WTC11 (cell line): ENCODE measurements around the gene SP140. TPM values are rescaled to one million over a fixed set of nuclear protein-coding genes. Genes with fewer than 3 reads are reported as not detected.

ENCODE experiments used
- ATAC-seq: fragments of 200-7000 bp; cut with Tn5 transposase; 2 replicates; pipeline ENCODE4 v1.10.0; 2021; ENCODE audit warnings: mild to moderate bottlenecking, moderate library complexity
- CTCF ChIA-PET: fragments of 300-600 bp; sonication (Branson Sonifier 250); formaldehyde crosslinking; loops from one replicate; lab custom pipeline; 2021; ENCODE audit warnings: antibody characterized with exemption; lab: Charles Lee
- POLR2A ChIA-PET: fragments of 350-600 bp; sonication (Branson Sonifier 250); formaldehyde crosslinking; loops from one replicate; lab custom pipeline; 2021; ENCODE audit warnings: antibody characterized with exemption; lab: Charles Lee
- DNase-seq: peaks from one replicate; pipeline ENCODE4 v3.0.0; 2021; ENCODE audit warnings: low spot score
- H3K27ac Mint-ChIP-seq: 2 replicates; pipeline ENCODE4 v1.8.0; 2021; ENCODE audit warnings: mixed read lengths
- H3K27me3 Mint-ChIP-seq: 2 replicates; pipeline ENCODE4 v1.8.0; 2021; ENCODE audit warnings: low read depth, mild to moderate bottlenecking, moderate library complexity, mixed read lengths
- H3K36me3 Mint-ChIP-seq: 2 replicates; pipeline ENCODE4 v1.8.0; 2021; ENCODE audit warnings: mixed read lengths
- H3K4me1 Mint-ChIP-seq: 2 replicates; pipeline ENCODE4 v1.8.0; 2022; ENCODE audit warnings: mixed read lengths
- H3K4me3 Mint-ChIP-seq: 2 replicates; pipeline ENCODE4 v1.8.0; 2021; ENCODE audit warnings: mild to moderate bottlenecking, moderate library complexity, mixed read lengths
- H3K9me3 Mint-ChIP-seq: 2 replicates; pipeline ENCODE4 v1.8.0; 2021; ENCODE audit warnings: mixed read lengths
- CDX4 ChIP-seq: fragments of 250-450 bp; sonication (Bioruptor Pico); IDR thresholded peaks from 2 replicates; pipeline ENCODE4 v1.9.0; 2021; ENCODE audit warnings: moderate library complexity, mild to moderate bottlenecking, inconsistent platforms, borderline replicate concordance
- ETV6 ChIP-seq: sonication (generic); formaldehyde crosslinking; IDR thresholded peaks from 2 replicates; pipeline ENCODE4 v1.8.1; 2022; ENCODE audit warnings: mild to moderate bottlenecking, missing genetic modification reagents
- FOXP1 ChIP-seq: sonication (generic); formaldehyde crosslinking; IDR thresholded peaks from 2 replicates; pipeline ENCODE4 v1.8.0; 2022; ENCODE audit warnings: missing genetic modification reagents, mild to moderate bottlenecking, moderate library complexity, borderline replicate concordance
- GABPB1 ChIP-seq: sonication (generic); formaldehyde crosslinking; IDR thresholded peaks from 2 replicates; pipeline ENCODE4 v1.8.1; 2023; ENCODE audit warnings: mild to moderate bottlenecking, missing genetic modification reagents
- MAX ChIP-seq: sonication (generic); formaldehyde crosslinking; IDR thresholded peaks from 2 replicates; pipeline ENCODE4 v1.8.0; 2022; ENCODE audit warnings: mild to moderate bottlenecking, missing genetic modification reagents
- MLX ChIP-seq: sonication (generic); formaldehyde crosslinking; IDR thresholded peaks from 2 replicates; pipeline ENCODE4 v1.8.1; 2023; ENCODE audit warnings: mild to moderate bottlenecking, missing genetic modification reagents, moderate library complexity
- RELA ChIP-seq: sonication (generic); formaldehyde crosslinking; IDR thresholded peaks from 2 replicates; pipeline ENCODE4 v1.8.1; 2022; ENCODE audit warnings: missing genetic modification reagents, mild to moderate bottlenecking, borderline replicate concordance
- RORB ChIP-seq: fragments of 250-450 bp; sonication (Bioruptor Pico); IDR thresholded peaks from 2 replicates; pipeline ENCODE4 v1.9.0; 2021; ENCODE audit warnings: mild to moderate bottlenecking
- TCF7 ChIP-seq: sonication (generic); formaldehyde crosslinking; IDR thresholded peaks from 2 replicates; pipeline ENCODE4 v1.8.0; 2022; ENCODE audit warnings: mild to moderate bottlenecking, low read depth, missing genetic modification reagents, moderate library complexity
- USF1 ChIP-seq: sonication (generic); formaldehyde crosslinking; IDR thresholded peaks from 2 replicates; pipeline ENCODE4 v1.8.0; 2022; ENCODE audit warnings: mild to moderate bottlenecking, missing genetic modification reagents
- ZBTB21 ChIP-seq: sonication (generic); formaldehyde crosslinking; IDR thresholded peaks from 2 replicates; pipeline ENCODE4 v1.8.1; 2023; ENCODE audit warnings: mild to moderate bottlenecking, missing genetic modification reagents, borderline replicate concordance
- ZBTB43 ChIP-seq: sonication (generic); formaldehyde crosslinking; IDR thresholded peaks from 2 replicates; pipeline ENCODE4 v1.8.1; 2023; ENCODE audit warnings: mild to moderate bottlenecking, missing genetic modification reagents
- ZMAT4 ChIP-seq: fragments of 250-450 bp; sonication (Bioruptor Pico); IDR thresholded peaks from 2 replicates; pipeline ENCODE4 v1.9.0; 2021; ENCODE audit warnings: mild to moderate bottlenecking
- ZNF121 ChIP-seq: sonication (generic); formaldehyde crosslinking; IDR thresholded peaks from 2 replicates; pipeline ENCODE4 v1.8.0; 2023; ENCODE audit warnings: missing genetic modification reagents
- ZNF396 ChIP-seq: fragments of 250-450 bp; sonication (Bioruptor Pico); IDR thresholded peaks from 2 replicates; pipeline ENCODE4 v1.8.0; 2021; ENCODE audit warnings: mild to moderate bottlenecking, moderate library complexity, borderline replicate concordance
- ZNF416 ChIP-seq: fragments of 250-450 bp; sonication (Bioruptor Pico); IDR thresholded peaks from 2 replicates; pipeline ENCODE4 v1.9.0; 2021; ENCODE audit warnings: mild to moderate bottlenecking, inconsistent platforms
- ZNF512 ChIP-seq: sonication (generic); formaldehyde crosslinking; IDR thresholded peaks from 2 replicates; pipeline ENCODE4 v1.8.1; 2022; ENCODE audit warnings: missing genetic modification reagents, borderline replicate concordance
- ZNF532 ChIP-seq: fragments of 250-450 bp; sonication (Bioruptor Pico); IDR thresholded peaks from 2 replicates; pipeline ENCODE4 v1.9.0; 2021; ENCODE audit warnings: mild to moderate bottlenecking, borderline replicate concordance
- ZNF671 ChIP-seq: fragments of 250-450 bp; sonication (Bioruptor Pico); IDR thresholded peaks from 2 replicates; pipeline ENCODE4 v1.8.0; 2021; ENCODE audit warnings: mild to moderate bottlenecking
- total RNA-seq: library from RNA; stranded (reverse); gene quantifications from 3 replicates; pipeline ENCODE4 v1.2.3, GENCODE V29; 2021

SP140 gene
- total RNA-seq, 1 experiment from 2014 or later: 0.66 TPM

GRCh38 chr2:230267059-230267458 is 41.5 kb downstream of the SP140 start:
- Mint-ChIP-seq H3K27ac (no peak overlapping the region), H3K4me3 (no peak overlapping the region), H3K9me3 (peaks cover 22% of the 10 kb centered on the region), H3K4me1 (peaks cover 9% of the 10 kb centered on the region), H3K27me3 (no peaks in the 10 kb centered on the region), H3K36me3 (no peaks in the 10 kb centered on the region)
- TF ChIP-seq MAX (CRISPR knock-in tag) (no peak), RORB (CRISPR knock-in tag) (no peak), ZNF671 (no peak), ZBTB21 (CRISPR knock-in tag) (no peak), ZNF416 (no peak), TCF7 (CRISPR knock-in tag) (no peak), MLX (no peak), RELA (CRISPR knock-in tag) (no peak), FOXP1 (no peak), ETV6 (CRISPR knock-in tag) (no peak), GABPB1 (no peak), ZMAT4 (no peak), ZNF121 (CRISPR knock-in tag) (no peak)
- POLR2A ChIA-PET: no interaction called here
- no peak for DNase-seq
- CTCF ChIA-PET: no interaction called here
- ATAC-seq: no peak

GRCh38 chr2:230267556-230267955 is 42.0 kb downstream of the SP140 start:
- CTCF ChIA-PET: no interaction called here
- Mint-ChIP-seq H3K4me1 (peaks cover 9% of the 10 kb centered on the region), H3K36me3 (no peaks in the 10 kb centered on the region), H3K4me3 (no peak overlapping the region), H3K9me3 (peaks cover 26% of the 10 kb centered on the region), H3K27me3 (no peaks in the 10 kb centered on the region), H3K27ac (no peak overlapping the region)
- POLR2A ChIA-PET: no interaction called here
- ATAC-seq: no peak
- DNase-seq: no peak
- TF ChIP-seq ZNF532: no peak
- TF ChIP-seq GABPB1: no peak
- TF ChIP-seq ZNF512 (CRISPR knock-in tag): no peak
- no peak for TF ChIP-seq ZNF396
- TF ChIP-seq CDX4: no peak
- TF ChIP-seq ZBTB43 (CRISPR knock-in tag): no peak
- no peak for TF ChIP-seq USF1
- no peak for TF ChIP-seq RELA (CRISPR knock-in tag)
